HepG2 (cell line): Measurements from ENCODE around the gene POLN. TPM values are rescaled to one million over a fixed set of nuclear protein-coding genes. Genes with fewer than 3 reads are reported as not detected.
A peak's percentile ranks its signal among the peaks of the same experiment; 100 is the strongest.

Experiments
- ATAC-seq: fragments of 200-7000 bp; cut with Tn5 transposase; 3 replicates; pipeline ENCODE4 v1.9.1; 2020; ENCODE audit warnings: mild to moderate bottlenecking, moderate library complexity
- BruUV-seq: library from RNA; stranded (reverse); fragments of 400-500 nt; replicated peaks from 2 replicates; lab custom pipeline; 2021; lab: Mats Ljungman, UMichigan
- CTCF ChIA-PET: fragments of 300-600 bp; formaldehyde crosslinking; extraction: SDS; loops from one replicate; lab custom pipeline; 2021; ENCODE audit warnings: low total read pairs, inconsistent platforms, low intra/inter-chr PET ratio; lab: Yijun Ruan, JAX
- POLR2A ChIA-PET: fragments of 350-600 bp; sonication (Branson Sonifier 250); formaldehyde crosslinking; loops from one replicate; lab custom pipeline; 2020; ENCODE audit warnings: antibody characterized with exemption, inconsistent platforms; lab: Yijun Ruan, JAX
- DNase-seq: peaks from one replicate; pipeline ENCODE4 v3.0.0-alpha.2; 2015; ENCODE audit warnings: low spot score
- FAIRE-seq: peaks from 3 replicates; lab custom pipeline; 2011; peaks lifted over from hg19 to GRCh38; lab: Jason Lieb, UNC
- H2AFZ ChIP-seq: one replicate; pipeline ENCODE4 v1.6.1; 2011; ENCODE audit warnings: low read length, inconsistent platforms
- H3K27ac ChIP-seq: fragments of 300-600 bp; 3 replicates; pipeline ENCODE4 v1.8.0; 2011; ENCODE audit warnings: mixed run types, mild to moderate bottlenecking, mixed read lengths, low read length, inconsistent platforms; ENCODE audit not compliant: insufficient read depth; ENCODE audit errors: extremely low read length
- H3K27me3 ChIP-seq, 2 experiments: fragments of 200-600 bp in 1 of 2; 2 replicates in 1 of 2; 3 replicates in 1 of 2; pipeline versions ENCODE4 v1.6.0 to v1.8.0; 2011; ENCODE audit warnings: low read length in 2 of 2, mild to moderate bottlenecking in 2 of 2, moderate library complexity in 2 of 2, inconsistent platforms in 1 of 2; ENCODE audit not compliant: insufficient read depth in 2 of 2, control insufficient read depth in 1 of 2
- H3K36me3 ChIP-seq, 2 experiments: fragments of 200-600 bp in 1 of 2; replicated peaks in 1 of 2; 2 replicates in 1 of 2; 3 replicates in 1 of 2; pipeline versions ENCODE4 v1.5.1 to v1.8.0; 2011; ENCODE audit warnings: low read length in 2 of 2, inconsistent platforms in 1 of 2; ENCODE audit not compliant: insufficient read depth in 2 of 2, control insufficient read depth in 1 of 2
- H3K4me1 ChIP-seq: 2 replicates; pipeline ENCODE4 v1.5.1; 2012; ENCODE audit warnings: low read length, inconsistent platforms; ENCODE audit not compliant: insufficient read depth
- H3K4me2 ChIP-seq: 2 replicates; pipeline ENCODE4 v1.6.0; 2011; ENCODE audit warnings: low read depth, low read length, inconsistent platforms
- H3K4me3 ChIP-seq, 3 experiments: fragments of 200-600 bp in 1 of 3; sonication (generic), shearing (Covaris generic) in 1 of 3; replicated peaks in 1 of 3; 2 replicates each; pipeline ENCODE4 v1.5.1; 2011 to 2016; ENCODE audit warnings: low read length in 3 of 3, inconsistent platforms in 2 of 3, low read depth in 2 of 3, mild to moderate bottlenecking in 2 of 3, control low read depth in 1 of 3, mixed read lengths in 1 of 3; ENCODE audit not compliant: insufficient read depth in 1 of 3
- H3K79me2 ChIP-seq: one replicate; pipeline ENCODE4 v1.6.1; 2011; ENCODE audit warnings: low read length, inconsistent platforms; ENCODE audit not compliant: insufficient read depth
- H3K9ac ChIP-seq: 2 replicates; pipeline ENCODE4 v1.6.0; 2011; ENCODE audit warnings: mild to moderate bottlenecking, low read depth, low read length, inconsistent platforms; ENCODE audit not compliant: insufficient read depth
- H3K9me3 ChIP-seq: 2 replicates; pipeline ENCODE4 v1.5.1; 2012; ENCODE audit warnings: mild to moderate bottlenecking, low read length
- H4K20me1 ChIP-seq: 2 replicates; pipeline ENCODE4 v1.6.0; 2011; ENCODE audit warnings: inconsistent platforms, mild to moderate bottlenecking, low read length, moderate library complexity; ENCODE audit not compliant: insufficient read depth
- AGO2 ChIP-seq: fragments of 200-400 bp; formaldehyde crosslinking; optimal IDR thresholded peaks from 2 replicates; pipeline ENCODE3; 2017; ENCODE audit warnings: mild to moderate bottlenecking, low read depth, low read length, moderate library complexity
- ARHGAP35 ChIP-seq: sonication (generic); formaldehyde crosslinking; IDR thresholded peaks from 2 replicates; pipeline ENCODE4 v1.9.0; 2022; ENCODE audit warnings: mild to moderate bottlenecking, inconsistent platforms, moderate library complexity, missing genetic modification reagents, borderline replicate concordance
- CREB1 ChIP-seq, 2 experiments: fragments of 450-650 bp in 1 of 2; IDR thresholded peaks; 2 replicates each; pipeline ENCODE4 v1.6.1; 2016 to 2017; ENCODE audit warnings: control low read depth in 1 of 2, mild to moderate bottlenecking in 1 of 2, missing compliant biosample characterization in 1 of 2, missing genetic modification characterization in 1 of 2
- HMGA1 ChIP-seq: sonication (generic); formaldehyde crosslinking; conservative IDR thresholded peaks from 2 replicates; pipeline ENCODE4 v1.4.0; 2020; ENCODE audit warnings: missing genetic modification reagents
- ONECUT2 ChIP-seq: sonication (generic); formaldehyde crosslinking; IDR thresholded peaks from 2 replicates; pipeline ENCODE4 v1.4.0; 2020; ENCODE audit warnings: missing genetic modification reagents
- SKI ChIP-seq: fragments of 450-650 bp; IDR thresholded peaks from one replicate; pipeline ENCODE4 v1.6.1; 2018; ENCODE audit warnings: mild to moderate bottlenecking; ENCODE audit not compliant: partially characterized antibody
- ZNF207 ChIP-seq: fragments of 450-650 bp; IDR thresholded peaks from 2 replicates; pipeline ENCODE4 v1.6.1; 2016; ENCODE audit warnings: antibody characterized with exemption, borderline replicate concordance
- ZNF224 ChIP-seq: sonication (generic); formaldehyde crosslinking; IDR thresholded peaks from 2 replicates; pipeline ENCODE4 v1.5.0; 2020; ENCODE audit warnings: mild to moderate bottlenecking, missing genetic modification reagents
- ZNF570 ChIP-seq: sonication (generic); formaldehyde crosslinking; IDR thresholded peaks from 2 replicates; pipeline ENCODE4 v1.4.0; 2020; ENCODE audit warnings: mild to moderate bottlenecking, missing genetic modification reagents, borderline replicate concordance
- ZNF615 ChIP-seq: sonication (generic); formaldehyde crosslinking; IDR thresholded peaks from 2 replicates; pipeline ENCODE4 v1.5.0; 2020; ENCODE audit warnings: mild to moderate bottlenecking, missing genetic modification reagents, borderline replicate concordance
- ZSCAN30 ChIP-seq: sonication (generic); formaldehyde crosslinking; IDR thresholded peaks from 2 replicates; pipeline ENCODE4 v1.5.0; 2020; ENCODE audit warnings: mild to moderate bottlenecking, missing genetic modification reagents
- WGBS: methylation state at CpG from one replicate; pipeline ENCODE4 v1.1.6; 2017; ENCODE audit warnings: low lambda C conversion rate; 5-methylcytosine and 5-hydroxymethylcytosine counted together
- in situ Hi-C: cut with HindIII; loops from 2 replicates; pipeline ENCODE4 v1.10.0; 2017; ENCODE audit warnings: low pct_unique_long_range_greater_than_20kb; ENCODE audit not compliant: extremely low pct_ligation_motif_present
- intact Hi-C: fragments of 100-400 bp; cut with micrococcal nuclease; formaldehyde crosslinking; loops from one replicate; pipeline ENCODE4 v1.10.0; 2022; ENCODE audit not compliant: unreplicated experiment
- polyA plus RNA-seq, 8 experiments: library from polyadenylated mRNA; depleted of rRNA in 3 of 8; stranded (reverse) in 7 of 8; unstranded in 1 of 8; fragments of >200 nt; fragmentation: Illumina TruSeq in 4 of 8; extraction: Trizol in 4 of 8; gene quantifications; 2 replicates each; pipeline versions ENCODE4 v1.2.1 to v1.2.3, GENCODE V29; 2011 to 2016; ENCODE audit warnings: low read depth in 4 of 8, missing spikeins in 1 of 8, mixed read lengths in 1 of 8; ENCODE audit not compliant: insufficient read depth in 1 of 8
- total RNA-seq, 5 experiments: library from RNA; depleted of rRNA; stranded (reverse); fragments of >200 nt; fragmentation: Illumina TruSeq; extraction: Trizol; gene quantifications; 2 replicates each; pipeline ENCODE4 v1.2.3, GENCODE V29; 2016; ENCODE audit warnings: low read depth in 1 of 5
- TF ChIP-seq, protein P1 (sequence below): sonication (generic); formaldehyde crosslinking; IDR thresholded peaks from 2 replicates; pipeline ENCODE4 v1.4.0; 2020; ENCODE audit warnings: mild to moderate bottlenecking, missing genetic modification reagents

POLN gene
- total and polyA plus RNA-seq, 2 of the 13 experiments (the other 11 are each of a cell fraction or from before 2014, with no cell fraction given): 0.93 to 1.5 TPM

DNA sequence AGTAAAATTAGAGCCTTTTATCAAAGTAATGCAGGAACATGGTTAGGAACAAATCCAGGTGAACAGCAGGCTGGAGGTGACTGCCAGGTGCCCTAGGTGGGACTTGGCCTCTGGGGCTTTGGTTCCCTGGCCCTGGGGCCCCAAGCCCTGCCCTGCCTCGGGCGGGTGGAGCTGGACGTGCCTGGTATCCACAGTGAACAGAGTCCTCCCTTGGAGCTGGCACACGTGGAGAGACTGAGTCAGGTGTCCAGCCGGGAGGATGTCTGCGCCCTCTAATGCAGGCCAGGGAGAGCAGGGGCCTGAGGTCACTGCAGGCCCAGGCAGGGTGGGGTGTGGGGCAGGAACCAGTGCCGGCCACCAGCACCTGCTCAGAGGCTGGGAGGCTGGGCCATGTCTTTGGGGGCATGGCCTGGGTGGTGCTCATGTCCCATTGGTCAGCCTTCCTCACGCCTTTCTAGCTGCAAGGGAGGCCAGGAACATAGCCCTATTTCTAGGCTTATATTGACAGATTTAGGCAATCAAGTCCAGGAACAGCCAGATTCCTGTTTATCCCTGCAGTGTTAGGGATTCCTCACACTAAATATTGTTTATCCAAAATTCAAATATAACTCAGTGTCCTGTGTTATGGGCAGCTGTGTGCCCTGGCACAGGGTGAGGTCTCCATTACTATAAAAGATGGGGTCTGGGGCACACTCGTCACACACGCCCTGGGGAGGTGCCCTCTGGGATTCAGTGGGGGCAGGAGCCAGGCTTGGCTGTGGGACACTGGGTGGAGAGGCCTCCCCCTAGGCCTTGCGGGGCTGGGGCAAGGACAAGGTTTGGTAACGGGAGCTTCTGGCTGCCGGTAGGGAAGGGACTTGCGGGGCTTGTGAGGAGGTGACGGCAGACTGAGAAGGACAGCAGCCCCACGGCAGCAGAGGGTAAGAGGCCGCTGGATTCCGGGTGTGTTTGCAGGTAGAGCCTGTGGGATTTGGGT, 197.1 kb downstream of the POLN start (continued):
- no peak for TF ChIP-seq CREB1 (IDR thresholded peaks at IDR 0.05)
- TF ChIP-seq CREB1 (CRISPR knock-in tag; IDR thresholded peaks at IDR 0.05): no peak
- TF ChIP-seq ZNF615 (CRISPR knock-in tag): no peak
- TF ChIP-seq, protein P1, sequence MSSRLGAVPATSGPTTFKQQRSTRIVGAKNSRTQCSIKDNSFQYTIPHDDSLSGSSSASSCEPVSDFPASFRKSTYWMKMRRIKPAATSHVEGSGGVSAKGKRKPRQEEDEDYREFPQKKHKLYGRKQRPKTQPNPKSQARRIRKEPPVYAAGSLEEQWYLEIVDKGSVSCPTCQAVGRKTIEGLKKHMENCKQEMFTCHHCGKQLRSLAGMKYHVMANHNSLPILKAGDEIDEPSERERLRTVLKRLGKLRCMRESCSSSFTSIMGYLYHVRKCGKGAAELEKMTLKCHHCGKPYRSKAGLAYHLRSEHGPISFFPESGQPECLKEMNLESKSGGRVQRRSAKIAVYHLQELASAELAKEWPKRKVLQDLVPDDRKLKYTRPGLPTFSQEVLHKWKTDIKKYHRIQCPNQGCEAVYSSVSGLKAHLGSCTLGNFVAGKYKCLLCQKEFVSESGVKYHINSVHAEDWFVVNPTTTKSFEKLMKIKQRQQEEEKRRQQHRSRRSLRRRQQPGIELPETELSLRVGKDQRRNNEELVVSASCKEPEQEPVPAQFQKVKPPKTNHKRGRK: no peak
- no peak for TF ChIP-seq ZNF570 (CRISPR knock-in tag)
- TF ChIP-seq, all 625 proteins: peak for 0

- H3K4me1 ChIP-seq: peaks cover 6% of the 10 kb centered on the region
- H4K20me1 ChIP-seq: no peaks in the 10 kb centered on the region
- H3K4me3 ChIP-seq: no peak overlapping the region
- no peak overlapping the region for H3K4me2 ChIP-seq
- H3K79me2 ChIP-seq: no peaks in the 10 kb centered on the region
- ChIA-PET CTCF (no interaction called here), POLR2A (no interaction called here)
- intact Hi-C loops (no loop called here), in situ Hi-C loops (no loop called here)
- TF ChIP-seq ARHGAP35 (CRISPR knock-in tag) (no peak), SKI (no peak), HMGA1 (CRISPR knock-in tag) (no peak), ZNF207 (no peak), AGO2 (peak; percentile 42), ONECUT2 (CRISPR knock-in tag) (no peak), ZNF224 (no peak), ZSCAN30 (no peak)
- no TSS peak for BruUV-seq
- DNase-seq (no peak), FAIRE-seq (no peak), ATAC-seq (no peak)
- H3K27ac ChIP-seq: no peak overlapping the region
- H2AFZ ChIP-seq: no peak overlapping the region
- H3K9me3 ChIP-seq: no peaks in the 10 kb centered on the region
- no peaks in the 10 kb centered on the region for H3K36me3 ChIP-seq
- H3K27me3 ChIP-seq: peaks cover 8 to 28% of the 10 kb centered on the region in 2 experiments
- H3K9ac ChIP-seq: no peak overlapping the region
- WGBS: 100% methylated on average over 1 of the region's 6 CpGs
Measured at GRCh38 chr4:2044119-2044485, 197.8 kb downstream of the POLN start.
